Neuronal stem cell (in vitro differentiated cells): ENCODE measurements around the gene ZNF8.
"Not testable (repeated sequence)": the region's sequence is repeated elsewhere in the genome, so short reads cannot be mapped to it uniquely, and the experiment has no call there.

ENCODE experiments used
- DNase-seq: peaks from one replicate; pipeline ENCODE4 v3.0.0-alpha.2; 2013; ENCODE audit warnings: low spot score
- H2AFZ ChIP-seq: one replicate; pipeline ENCODE4 v1.6.1; 2013; ENCODE audit warnings: mild to moderate bottlenecking, low read length, inconsistent platforms
- H2AK5ac ChIP-seq: 2 replicates; pipeline ENCODE4 v1.6.1; 2013; ENCODE audit warnings: low read depth, mild to moderate bottlenecking, inconsistent platforms, low read length, moderate library complexity, mixed read lengths
- H2BK120ac ChIP-seq: 2 replicates; pipeline ENCODE4 v1.6.1; 2013; ENCODE audit warnings: low read depth, mild to moderate bottlenecking, inconsistent platforms, low read length, moderate library complexity, mixed read lengths
- H2BK12ac ChIP-seq: one replicate; pipeline ENCODE4 v1.6.1; 2013; ENCODE audit warnings: low read length, inconsistent platforms
- H2BK15ac ChIP-seq: 2 replicates; pipeline ENCODE4 v1.6.1; 2013; ENCODE audit warnings: mild to moderate bottlenecking, low read length, inconsistent platforms, mixed read lengths
- H2BK5ac ChIP-seq: one replicate; pipeline ENCODE4 v1.6.1; 2013; ENCODE audit warnings: inconsistent platforms, mild to moderate bottlenecking, low read length, moderate library complexity
- H3K14ac ChIP-seq: one replicate; pipeline ENCODE4 v1.6.1; 2013; ENCODE audit warnings: low read length, inconsistent platforms
- H3K18ac ChIP-seq: 2 replicates; pipeline ENCODE4 v1.6.1; 2013; ENCODE audit warnings: low read length, inconsistent platforms
- H3K23ac ChIP-seq: 2 replicates; pipeline ENCODE4 v1.6.1; 2013; ENCODE audit warnings: low read depth, mild to moderate bottlenecking, mixed read lengths, low read length, inconsistent platforms; ENCODE audit not compliant: poor library complexity
- H3K27ac ChIP-seq: replicated peaks from 3 replicates; pipeline ENCODE4 v1.5.1; 2013; ENCODE audit warnings: low read length, inconsistent platforms
- H3K27me3 ChIP-seq, 3 experiments: 2 replicates each; pipeline ENCODE4 v1.6.1; 2013; ENCODE audit warnings: low read length in 3 of 3, mild to moderate bottlenecking in 2 of 3, inconsistent platforms in 1 of 3, low read depth in 1 of 3, mixed read lengths in 1 of 3, moderate library complexity in 1 of 3; ENCODE audit not compliant: control insufficient read depth in 3 of 3, insufficient read depth in 3 of 3
- H3K36me3 ChIP-seq, 2 donors: replicated peaks in 1 of 2; 2 replicates each; pipeline ENCODE4 v1.6.1; 2013; ENCODE audit warnings: low read length in 2 of 2; ENCODE audit not compliant: control insufficient read depth in 2 of 2, insufficient read depth in 2 of 2
- H3K4ac ChIP-seq: 2 replicates; pipeline ENCODE4 v1.6.1; 2013; ENCODE audit warnings: inconsistent platforms, mild to moderate bottlenecking, low read length, moderate library complexity
- H3K4me1 ChIP-seq, 2 donors: 1 replicate in 1 of 2; 2 replicates in 1 of 2; pipeline ENCODE4 v1.6.1; 2013; ENCODE audit warnings: low read length in 2 of 2, low read depth in 1 of 2; ENCODE audit not compliant: control insufficient read depth in 2 of 2, insufficient read depth in 1 of 2
- H3K4me2 ChIP-seq: one replicate; pipeline ENCODE4 v1.6.1; 2013; ENCODE audit warnings: mild to moderate bottlenecking, low read length, inconsistent platforms; ENCODE audit not compliant: insufficient read depth, poor library complexity, severe bottlenecking
- H3K4me3 ChIP-seq, 2 donors: 2 replicates each; pipeline ENCODE4 v1.5.1; 2013; ENCODE audit warnings: low read length in 2 of 2, mild to moderate bottlenecking in 2 of 2, inconsistent platforms in 1 of 2, moderate library complexity in 1 of 2
- H3K79me1 ChIP-seq: one replicate; pipeline ENCODE4 v1.6.1; 2013; ENCODE audit warnings: low read depth, mild to moderate bottlenecking, inconsistent platforms, low read length, moderate library complexity
- H3K9ac ChIP-seq: one replicate; pipeline ENCODE4 v1.6.1; 2013; ENCODE audit warnings: mild to moderate bottlenecking, low read depth, low read length, inconsistent platforms; ENCODE audit not compliant: poor library complexity
- H3K9me3 ChIP-seq, 2 donors: replicated peaks in 1 of 2; 2 replicates each; pipeline versions ENCODE3 to v1.6.1; 2013; ENCODE audit warnings: low read length in 2 of 2, mild to moderate bottlenecking in 2 of 2, inconsistent platforms in 1 of 2, low read depth in 1 of 2, mixed read lengths in 1 of 2, moderate library complexity in 1 of 2; ENCODE audit not compliant: control insufficient read depth in 2 of 2, insufficient read depth in 1 of 2
- H4K8ac ChIP-seq: one replicate; pipeline ENCODE4 v1.6.1; 2013; ENCODE audit warnings: low read depth, mild to moderate bottlenecking, inconsistent platforms, low read length, moderate library complexity
- H4K91ac ChIP-seq: one replicate; pipeline ENCODE4 v1.6.1; 2013; ENCODE audit warnings: low read length, low read depth, mild to moderate bottlenecking, inconsistent platforms; ENCODE audit not compliant: poor library complexity
- WGBS, 2 donors: extraction: QIAGEN DNeasy Blood & Tissue Kit; methylation state at CpG; one replicate each; pipeline ENCODE4 v1.1.7; 2013; ENCODE audit warnings: missing lambda C conversion rate in 2 of 2, mixed read lengths in 1 of 2; ENCODE audit not compliant: insufficient read length in 2 of 2, insufficient replicate concordance in 1 of 2; ENCODE audit errors: extremely low coverage in 2 of 2; 5-methylcytosine and 5-hydroxymethylcytosine counted together

ZNF8 gene

GRCh38 chr19:58348080-58348479, 69.3 kb downstream of the ZNF8 start:
- not testable (repeated sequence) for H3K36me3 ChIP-seq, H4K8ac ChIP-seq, H2BK15ac ChIP-seq, H2BK12ac ChIP-seq, H3K4ac ChIP-seq, H2AK5ac ChIP-seq, H3K79me1 ChIP-seq, H3K14ac ChIP-seq, H2BK120ac ChIP-seq, H2BK5ac ChIP-seq, H3K27ac ChIP-seq, DNase-seq, H4K91ac ChIP-seq, H3K9me3 ChIP-seq, H3K23ac ChIP-seq, H3K4me1 ChIP-seq, H3K9ac ChIP-seq, H3K18ac ChIP-seq
- Histone ChIP-seq H3K27me3 (peaks cover 4 to 12% (median 10%) of the 10 kb centered on the region in 3 experiments), H3K4me3 (peak overlapping the region; percentile 53 to 97), H2AFZ (peak overlapping the region; percentile 100), H3K4me2 (peak overlapping the region; percentile 96)
- WGBS, 2 donors = no CpG with 5 or more reads among the region's 12 CpGs

DNA sequence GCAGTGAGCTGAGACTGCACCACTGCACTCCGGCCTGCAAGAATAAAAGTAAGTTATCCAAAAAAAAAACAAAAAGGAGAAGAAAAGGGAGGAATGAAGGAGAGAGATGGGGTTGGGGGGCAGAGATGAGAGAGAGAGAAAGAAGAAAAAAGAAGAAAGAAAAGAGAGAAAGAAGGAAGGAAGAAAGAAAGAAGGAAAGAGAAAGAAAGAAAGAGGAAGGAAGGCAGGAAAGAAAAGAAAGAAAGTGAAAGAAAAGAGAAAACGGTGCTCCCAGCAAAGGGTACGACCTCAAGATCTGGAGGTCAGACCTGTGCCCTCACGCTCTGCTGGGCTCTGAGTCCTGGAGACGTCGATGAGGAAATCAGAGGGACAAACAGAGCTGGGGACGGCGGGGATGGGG, 70.8 kb downstream of the ZNF8 start:
- DNase-seq = no peak

GRCh38 chr19:58350001-58350861, 71.5 kb downstream of the ZNF8 start:
- H3K9ac ChIP-seq = no peak overlapping the region
- no peak overlapping the region for H3K4me2 ChIP-seq
- peaks cover 0 to 3% of the 10 kb centered on the region in 2 donors for H3K4me1 ChIP-seq
- no peak overlapping the region for H3K23ac ChIP-seq
- H3K36me3 ChIP-seq = peaks cover 2 to 15% of the 10 kb centered on the region in 2 donors
- no peak overlapping the region for H4K91ac ChIP-seq
- no peak overlapping the region for H2BK5ac ChIP-seq
- no peak overlapping the region for H3K4ac ChIP-seq
- H3K18ac ChIP-seq = no peak overlapping the region
- no peak overlapping the region for H2BK120ac ChIP-seq
- no peak overlapping the region for H3K14ac ChIP-seq
- peaks cover 3% of the 10 kb centered on the region for H3K79me1 ChIP-seq
- no peak overlapping the region for H2BK15ac ChIP-seq
- WGBS, 2 donors = no CpG with 5 or more reads among the region's 84 CpGs
- no peak overlapping the region for H3K4me3 ChIP-seq
- H2AK5ac ChIP-seq = no peak overlapping the region
- H2AFZ ChIP-seq = no peak overlapping the region
- DNase-seq = no peak
- H3K27ac ChIP-seq = no peak overlapping the region
- H4K8ac ChIP-seq = no peak overlapping the region
- H2BK12ac ChIP-seq = no peak overlapping the region
- no peaks in the 10 kb centered on the region for H3K9me3 ChIP-seq
- peaks cover 4 to 12% (median 10%) of the 10 kb centered on the region in 3 experiments for H3K27me3 ChIP-seq

More for the DNA sequence above, 70.8 kb downstream of the ZNF8 start:
- peaks cover 3% of the 10 kb centered on the region for H3K79me1 ChIP-seq
- no peak overlapping the region for H3K9ac ChIP-seq
- no CpG with 5 or more reads among the region's 8 CpGs for WGBS, 2 donors
- H4K91ac ChIP-seq = no peak overlapping the region
- H2BK5ac ChIP-seq = no peak overlapping the region
- H3K27me3 ChIP-seq = peaks cover 4 to 12% (median 10%) of the 10 kb centered on the region in 3 experiments
- no peaks in the 10 kb centered on the region for H3K9me3 ChIP-seq
- H3K36me3 ChIP-seq = peaks cover 2 to 10% of the 10 kb centered on the region in 2 donors
- no peak overlapping the region for H3K27ac ChIP-seq
- H3K4me2 ChIP-seq = no peak overlapping the region
- no peak overlapping the region for H4K8ac ChIP-seq
- H2BK120ac ChIP-seq = no peak overlapping the region
- no peak overlapping the region for H2BK15ac ChIP-seq
- no peak overlapping the region for H3K14ac ChIP-seq
- no peak overlapping the region for H3K18ac ChIP-seq
- H3K4me3 ChIP-seq = no peak overlapping the region
- H2BK12ac ChIP-seq = no peak overlapping the region
- no peak overlapping the region for H3K4ac ChIP-seq
- no peak overlapping the region for H2AFZ ChIP-seq
- H3K23ac ChIP-seq = no peak overlapping the region
- H2AK5ac ChIP-seq = no peak overlapping the region
- peaks cover 0 to 3% of the 10 kb centered on the region in 2 donors for H3K4me1 ChIP-seq

- peaks cover 4 to 22% of the 10 kb centered on the region in 2 donors for H3K36me3 ChIP-seq
- H3K14ac ChIP-seq = no peak overlapping the region
- no peak overlapping the region for H2BK15ac ChIP-seq
- H4K91ac ChIP-seq = no peak overlapping the region
- no peak overlapping the region for H3K4ac ChIP-seq
- peaks cover 0 to 3% of the 10 kb centered on the region in 2 donors for H3K4me1 ChIP-seq
- H2BK5ac ChIP-seq = no peak overlapping the region
- H3K4me2 ChIP-seq = no peak overlapping the region
- H2BK12ac ChIP-seq = no peak overlapping the region
- H3K27ac ChIP-seq = no peak overlapping the region
- no peak overlapping the region for H3K23ac ChIP-seq
- H2AFZ ChIP-seq = no peak overlapping the region
- peaks cover 3% of the 10 kb centered on the region for H3K79me1 ChIP-seq
- WGBS, 2 donors = no CpG with 5 or more reads among the region's 34 CpGs
- DNase-seq = no peak
- no peaks in the 10 kb centered on the region for H3K9me3 ChIP-seq
- H3K4me3 ChIP-seq = no peak overlapping the region
- H2AK5ac ChIP-seq = peak overlapping the region; percentile 56
- no peak overlapping the region for H3K9ac ChIP-seq
- H2BK120ac ChIP-seq = no peak overlapping the region
- peaks cover 4 to 10% (median 9%) of the 10 kb centered on the region in 3 experiments for H3K27me3 ChIP-seq
- H3K18ac ChIP-seq = no peak overlapping the region
- H4K8ac ChIP-seq = no peak overlapping the region
Measured at GRCh38 chr19:58350871-58351557, 72.3 kb downstream of the ZNF8 start.
